ENCODE measurements around the gene OTULINL. TPM values are rescaled to one million over a fixed set of nuclear protein-coding genes. Genes with fewer than 3 reads are reported as not detected.

OTULINL gene
- total and polyA plus RNA-seq, 2 of the 8 experiments (the other 6 are each of a cell fraction or from before 2014, with no cell fraction given) = 3.1 to 8.3 TPM

DNA sequence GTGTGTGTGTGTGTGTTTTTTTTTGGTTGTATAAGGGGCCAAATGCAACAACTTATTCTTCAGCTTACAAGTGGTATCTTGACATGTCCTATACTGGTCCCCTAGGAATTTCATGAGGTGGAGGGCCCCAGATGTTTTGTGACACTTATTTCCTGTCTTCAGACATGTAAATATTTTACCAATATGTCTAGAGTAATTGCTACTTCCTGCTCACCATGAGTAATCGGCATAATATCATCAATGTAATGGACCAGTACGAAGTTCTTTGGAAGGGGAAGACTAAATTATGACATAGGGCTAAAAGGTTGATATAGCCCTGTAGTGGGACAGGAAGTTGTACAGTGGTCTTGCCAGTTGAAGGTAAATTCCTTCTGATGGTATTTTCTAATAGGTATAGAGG is 79.2 kb downstream of the OTULINL start (continued):
- TF ChIP-seq POU5F1 (IDR thresholded peaks at IDR 0.05; ENCODE audit: low read depth, low read length) = no peak
- TF ChIP-seq, protein P1, sequence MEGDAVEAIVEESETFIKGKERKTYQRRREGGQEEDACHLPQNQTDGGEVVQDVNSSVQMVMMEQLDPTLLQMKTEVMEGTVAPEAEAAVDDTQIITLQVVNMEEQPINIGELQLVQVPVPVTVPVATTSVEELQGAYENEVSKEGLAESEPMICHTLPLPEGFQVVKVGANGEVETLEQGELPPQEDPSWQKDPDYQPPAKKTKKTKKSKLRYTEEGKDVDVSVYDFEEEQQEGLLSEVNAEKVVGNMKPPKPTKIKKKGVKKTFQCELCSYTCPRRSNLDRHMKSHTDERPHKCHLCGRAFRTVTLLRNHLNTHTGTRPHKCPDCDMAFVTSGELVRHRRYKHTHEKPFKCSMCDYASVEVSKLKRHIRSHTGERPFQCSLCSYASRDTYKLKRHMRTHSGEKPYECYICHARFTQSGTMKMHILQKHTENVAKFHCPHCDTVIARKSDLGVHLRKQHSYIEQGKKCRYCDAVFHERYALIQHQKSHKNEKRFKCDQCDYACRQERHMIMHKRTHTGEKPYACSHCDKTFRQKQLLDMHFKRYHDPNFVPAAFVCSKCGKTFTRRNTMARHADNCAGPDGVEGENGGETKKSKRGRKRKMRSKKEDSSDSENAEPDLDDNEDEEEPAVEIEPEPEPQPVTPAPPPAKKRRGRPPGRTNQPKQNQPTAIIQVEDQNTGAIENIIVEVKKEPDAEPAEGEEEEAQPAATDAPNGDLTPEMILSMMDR (IDR thresholded peaks at IDR 0.05; ENCODE audit: control extremely low read depth in 1 of 3, insufficient read depth in 1 of 3, low read depth in 1 of 3, low read length in 3 of 3) = no peak
- no peak for TF ChIP-seq MAFK (IDR thresholded peaks at IDR 0.05; ENCODE audit: low read depth, low read length)
- no peak for TF ChIP-seq TAF7 (optimal IDR thresholded peaks at IDR 0.05; ENCODE audit: borderline replicate concordance, low read depth, low read length)

Other genes with a start within 250 kb of the OTULINL start
- gene OTULIN, start 82.9 kb downstream of the OTULINL start, total RNA-seq (2021; fragmentation: NEBNext Ultra II Directional; extraction: Animal tissue kit (Norgen Biotek cat#: 25700)) = 30.5 and 34.8 TPM in 2 replicates
- 3.8 and 5.2 TPM in 2 replicates for gene OTULIN, start 82.9 kb downstream of the OTULINL start, polyA plus RNA-seq (2011; rRNA removed)

All from H1 (cell line).